ENCODE data around the gene ELFN2. TPM values are rescaled to one million over a fixed set of nuclear protein-coding genes. Genes with fewer than 3 reads are reported as not detected.

Gene ELFN2
- total RNA-seq, 3 donors from 2014 or later = not detected

- H3K9me3 ChIP-seq = no peaks in the 10 kb centered on the region
These were observed 4.0 kb downstream of the ELFN2 start for GRCh38 chr22:37423283-37423682.

GRCh38 chr22:37421468-37421877 lies 5.8 kb downstream of the ELFN2 start:
- intact Hi-C loops (cut with DNase I; ENCODE audit: low total_unique reads) = loop anchor here (5.0 kb wide), 1 partner anchor 869 kb away; no protein-coding TSS in a partner anchor
- Histone ChIP-seq H3K9me3 (no peaks in the 10 kb centered on the region), H3K27ac (no peak overlapping the region), H3K36me3 (no peaks in the 10 kb centered on the region), H3K4me1 (peaks cover 5 to 8% of the 10 kb centered on the region in 2 donors), H3K27me3 (peaks cover 0 to 89% of the 10 kb centered on the region in 2 donors), H3K4me3 (no peak overlapping the region)
- no peak for DNase-seq (ENCODE audit: low spot score in 2 of 2)
- TF ChIP-seq POLR2AphosphoS5 (IDR thresholded peaks at IDR 0.05) = no peak
- TF ChIP-seq POLR2A (IDR thresholded peaks at IDR 0.05) = no peak
- no peak for TF ChIP-seq CTCF (IDR thresholded peaks at IDR 0.05)

More at GRCh38 chr22:37423283-37423682, 4.0 kb downstream of the ELFN2 start:
- Histone ChIP-seq H3K27me3 (peaks cover 6 to 92% of the 10 kb centered on the region in 2 donors), H3K4me3 (no peak overlapping the region), H3K4me1 (peaks cover 8 to 11% of the 10 kb centered on the region in 2 donors), H3K27ac (no peak overlapping the region), H3K36me3 (no peaks in the 10 kb centered on the region)
- DNase-seq (ENCODE audit: low spot score in 2 of 2) = no peak
- intact Hi-C loops (cut with DNase I; ENCODE audit: low total_unique reads) = loop anchor here (5.0 kb wide), 1 partner anchor 871 kb away; no protein-coding TSS in a partner anchor
- no peak for TF ChIP-seq CTCF (IDR thresholded peaks at IDR 0.05)
- TF ChIP-seq POLR2A (IDR thresholded peaks at IDR 0.05) = no peak
- no peak for TF ChIP-seq POLR2AphosphoS5 (IDR thresholded peaks at IDR 0.05)

DNA sequence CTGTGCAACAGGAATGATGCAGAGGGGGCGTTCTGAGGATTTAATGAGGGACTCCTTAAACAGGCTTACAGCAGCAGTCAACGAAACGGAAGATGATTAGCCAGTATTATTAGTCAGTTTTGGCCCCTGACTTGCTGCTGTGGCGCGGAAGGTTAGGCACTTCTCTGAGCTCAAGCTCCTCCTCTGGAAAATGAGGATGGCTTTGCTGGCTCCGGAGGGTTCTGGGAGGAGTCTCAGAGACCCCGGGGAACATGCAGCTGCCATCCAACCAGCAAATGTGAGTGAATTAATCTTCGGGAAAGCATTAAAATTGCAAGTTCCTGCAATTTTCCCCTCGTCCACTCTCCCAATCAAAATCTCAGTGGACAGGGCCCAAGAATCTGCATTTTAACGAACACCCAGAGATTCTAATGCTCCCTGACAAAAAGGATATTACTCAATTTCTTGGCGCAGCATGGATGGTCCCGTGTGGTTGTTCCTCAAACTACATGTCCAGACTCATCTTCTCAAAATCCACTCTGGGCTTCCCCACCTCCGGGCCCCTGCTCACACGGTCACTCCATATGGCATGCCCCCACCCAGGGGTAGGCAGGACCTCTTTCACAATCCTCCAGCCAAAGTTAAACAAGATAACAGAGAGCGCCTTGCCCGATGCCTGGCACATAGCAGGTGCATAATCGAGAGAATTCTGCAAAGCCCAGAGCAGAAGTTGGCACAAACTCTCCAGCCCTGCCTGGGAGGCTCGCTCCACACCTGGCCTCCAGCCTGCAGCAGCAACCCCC lies 6.4 kb downstream of the ELFN2 start:
- Histone ChIP-seq H3K4me3 (peak overlapping the region in 1 of 3 donors; percentile 62), H3K4me1 (peaks cover 5 to 8% of the 10 kb centered on the region in 2 donors), H3K27ac (no peak overlapping the region), H3K9me3 (no peaks in the 10 kb centered on the region), H3K36me3 (no peaks in the 10 kb centered on the region), H3K27me3 (peaks cover 0 to 89% of the 10 kb centered on the region in 2 donors)
- intact Hi-C loops (cut with DNase I; ENCODE audit: low total_unique reads) = loop anchor here (5.0 kb wide), 1 partner anchor 869 kb away; no protein-coding TSS in a partner anchor
- no peak for TF ChIP-seq CTCF (IDR thresholded peaks at IDR 0.05)
- TF ChIP-seq POLR2AphosphoS5 (IDR thresholded peaks at IDR 0.05) = no peak
- TF ChIP-seq POLR2A (IDR thresholded peaks at IDR 0.05) = no peak
- no peak for DNase-seq (ENCODE audit: low spot score in 2 of 2)

DNA sequence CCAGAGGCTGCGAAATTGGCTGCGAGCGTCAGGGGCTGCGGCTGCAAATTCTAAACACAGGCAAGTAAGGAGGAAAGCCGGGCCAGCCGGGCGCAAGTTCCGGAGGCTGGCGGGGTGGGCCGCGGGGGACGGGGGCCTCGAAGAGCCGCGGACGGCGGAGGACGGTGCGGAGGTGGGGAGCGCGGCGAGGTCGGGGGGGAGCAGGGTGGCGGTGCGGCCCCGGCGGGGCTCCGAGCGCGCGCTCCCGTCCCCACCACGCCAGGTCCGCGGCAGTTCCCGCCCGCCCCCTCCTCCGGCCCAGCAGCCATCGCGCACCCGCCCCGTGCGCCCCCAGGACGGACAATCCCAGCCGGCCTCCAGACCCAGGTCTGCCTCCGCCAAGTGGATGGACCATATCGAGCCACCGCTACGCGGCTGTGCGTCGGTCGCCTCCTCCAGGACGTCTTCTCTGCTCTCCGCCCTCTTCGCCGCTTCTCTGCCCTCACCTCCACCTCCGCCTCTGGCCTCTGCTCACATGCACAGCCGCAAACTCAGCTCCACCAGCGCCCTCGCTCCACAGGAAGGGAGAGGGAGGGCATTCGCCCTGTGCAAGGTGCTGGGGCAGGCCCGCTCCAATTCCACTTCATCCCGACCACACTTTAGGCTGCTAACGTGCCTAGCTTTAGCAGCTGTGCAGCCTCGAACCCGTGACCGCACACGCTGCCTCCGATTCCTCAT lies 7.2 kb downstream of the ELFN2 start:
- Histone ChIP-seq H3K27me3 (peaks cover 0 to 84% of the 10 kb centered on the region in 2 donors), H3K27ac (no peak overlapping the region), H3K36me3 (no peaks in the 10 kb centered on the region), H3K4me1 (peaks cover 5 to 8% of the 10 kb centered on the region in 2 donors), H3K9me3 (no peaks in the 10 kb centered on the region), H3K4me3 (peak overlapping the region in 2 of 3 donors; percentile 40 to 62)
- intact Hi-C loops (cut with DNase I; ENCODE audit: low total_unique reads) = loop anchor here (5.0 kb wide), 1 partner anchor 868 kb away; no protein-coding TSS in a partner anchor
- no peak for TF ChIP-seq CTCF (IDR thresholded peaks at IDR 0.05)
- no peak for TF ChIP-seq POLR2A (IDR thresholded peaks at IDR 0.05)
- TF ChIP-seq POLR2AphosphoS5 (IDR thresholded peaks at IDR 0.05) = no peak
- no peak for DNase-seq (ENCODE audit: low spot score in 2 of 2)

Data from breast epithelium (tissue), 4 donors.